ENCODE measurements around the gene CFC1.
"Not testable (repeated sequence)": the region's sequence is repeated elsewhere in the genome, so short reads cannot be mapped to it uniquely, and the experiment has no call there.

The CFC1 gene
- 0 reads per million in 3 experiments for total RNA-seq

DNA sequence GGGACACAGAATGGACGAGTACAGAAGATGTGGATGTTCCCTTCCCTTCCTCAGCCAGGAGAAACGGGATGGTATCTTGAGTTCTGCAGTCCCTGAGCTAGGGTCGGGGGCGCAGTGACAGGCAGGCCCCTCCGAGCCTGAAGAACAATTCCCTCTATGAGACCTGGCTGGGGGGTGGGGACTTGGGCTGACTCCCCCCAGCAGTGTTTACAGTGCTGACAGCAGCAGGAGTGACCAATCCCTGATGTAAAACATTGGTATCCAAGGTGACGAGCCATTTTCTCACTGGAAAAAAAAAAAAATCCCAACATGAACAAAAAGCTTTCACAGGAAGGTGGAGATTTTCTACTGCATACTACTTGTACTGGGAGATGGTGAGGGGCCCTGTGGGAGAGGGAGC lies at the start of gene CFC1:
CFC1 (minus strand) TSS at position 183 of the 400 bp plus-strand sequence. CDS start 288 bp downstream, outside the sequence.
- not testable (repeated sequence) for DNase-seq

DNA sequence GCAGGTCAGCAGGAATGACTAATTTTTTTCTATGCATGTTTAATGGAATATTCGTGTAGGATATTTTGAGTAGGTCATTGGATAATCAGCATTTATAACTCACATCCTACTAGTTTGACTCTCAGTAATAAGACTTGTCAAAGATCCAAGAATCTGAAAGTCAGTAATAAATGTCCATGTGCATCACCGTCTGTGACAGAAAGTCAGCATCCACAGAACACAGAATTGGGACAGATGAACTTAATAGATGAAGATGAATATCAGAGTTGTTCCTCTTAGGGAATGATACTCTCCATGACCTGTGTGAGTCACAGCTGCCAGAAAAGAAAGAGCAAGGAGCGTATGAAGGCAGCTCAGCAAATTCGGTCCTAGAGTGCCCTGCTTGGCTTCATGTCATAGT lies 42.3 kb upstream of the CFC1 start:
- DNase-seq, result not testable (repeated sequence)

DNA sequence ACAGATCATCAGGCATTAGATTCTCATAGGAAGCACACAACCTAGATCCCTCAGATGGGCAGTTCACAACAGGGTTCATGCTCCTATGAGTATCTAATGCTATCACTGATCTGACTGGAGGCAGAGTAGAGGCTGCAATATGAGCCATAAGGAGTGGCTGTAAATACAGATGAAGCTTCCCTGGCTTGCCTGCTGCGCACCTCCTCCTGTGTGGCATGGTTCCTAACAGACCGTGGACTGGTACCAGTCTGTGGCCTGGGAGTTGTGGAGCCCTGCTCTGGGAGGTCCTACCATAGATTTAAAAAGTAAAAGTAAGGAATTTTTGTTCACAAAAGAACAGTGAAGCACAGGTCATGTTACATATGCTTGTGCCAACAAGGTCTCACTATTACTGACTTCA lies 39.6 kb upstream of the CFC1 start:
- not testable (repeated sequence) for DNase-seq

DNA sequence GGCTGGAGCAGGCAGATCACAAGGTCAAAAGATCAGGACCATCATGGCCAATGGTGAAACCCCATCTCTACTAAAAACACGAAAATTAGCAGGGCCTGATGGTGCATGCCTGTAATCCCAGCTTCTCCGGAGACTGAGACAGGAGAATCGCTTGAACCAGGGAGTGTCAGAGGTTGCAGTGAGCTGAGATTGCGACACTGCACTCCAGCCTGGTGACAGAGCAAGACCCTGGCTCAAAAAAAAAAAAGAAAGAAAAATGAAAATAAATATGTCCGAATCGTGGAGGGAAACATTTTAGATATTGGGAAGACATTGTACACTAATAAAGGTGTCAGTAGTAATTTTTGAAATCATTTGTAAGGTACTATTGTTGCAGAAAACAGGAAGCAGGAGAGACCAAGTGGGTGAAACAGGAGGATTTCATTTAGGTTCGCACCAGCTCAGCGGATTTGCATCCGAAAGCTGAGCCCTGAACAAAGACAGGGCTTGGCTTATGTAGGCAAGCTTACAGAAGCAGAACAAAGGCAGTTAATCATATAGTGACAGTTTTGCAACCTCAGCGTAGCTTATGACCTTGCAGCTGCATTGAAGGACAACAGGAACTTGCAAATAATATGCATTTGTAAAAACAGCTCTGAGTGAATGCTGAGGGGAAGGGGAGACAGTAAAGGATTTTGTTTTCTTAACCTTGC lies 29.6 kb upstream of the CFC1 start:
- DNase-seq, result not testable (repeated sequence)

DNA sequence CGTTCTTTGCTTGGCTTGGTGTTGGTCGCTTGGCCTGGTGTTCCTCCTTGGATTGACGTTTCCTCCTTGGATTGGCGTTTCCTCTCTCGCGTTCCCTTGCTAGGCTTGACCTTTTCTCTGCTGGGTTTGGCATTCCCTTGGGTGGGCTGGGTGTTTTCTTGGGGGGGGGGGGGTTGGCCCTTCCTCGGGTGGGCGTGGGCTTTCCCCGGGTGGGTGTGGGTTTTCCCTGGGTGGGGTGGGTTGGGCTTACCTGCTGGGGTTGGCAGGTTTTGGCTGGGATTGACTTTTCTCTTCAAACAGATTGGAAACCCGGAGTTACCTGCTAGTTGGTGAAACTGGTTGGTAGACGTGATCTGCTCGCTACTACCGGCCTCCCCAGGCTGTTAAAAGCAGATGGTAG lies 11.8 kb upstream of the CFC1 start, which contains the start of gene POTEJ:
POTEJ (plus strand) TSS at position 301 of the 400 bp plus-strand sequence; CDS start at position 394, 93 bp downstream.
- not testable (repeated sequence) for DNase-seq

DNA sequence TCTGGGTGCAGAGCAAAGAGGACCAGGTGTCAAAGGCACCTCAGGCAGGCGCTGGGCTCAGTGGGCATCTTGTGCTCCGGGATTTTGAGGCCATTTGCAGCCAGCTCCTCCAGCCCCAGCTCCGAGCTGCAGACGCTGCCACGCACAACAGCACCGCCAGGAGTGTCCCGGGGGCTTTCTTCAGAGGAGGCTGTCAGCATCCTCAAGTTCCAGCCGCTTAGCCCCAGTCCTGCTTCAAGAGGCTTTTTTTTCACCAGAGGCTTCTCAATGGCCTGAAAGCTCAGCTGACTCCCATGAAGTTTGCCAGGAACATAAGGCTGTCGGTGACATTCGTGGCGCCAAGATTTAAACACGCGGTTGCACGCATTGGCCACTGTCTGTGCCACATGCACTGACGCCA lies 11.1 kb upstream of the CFC1 start:
- DNase-seq, result not testable (repeated sequence)

DNA sequence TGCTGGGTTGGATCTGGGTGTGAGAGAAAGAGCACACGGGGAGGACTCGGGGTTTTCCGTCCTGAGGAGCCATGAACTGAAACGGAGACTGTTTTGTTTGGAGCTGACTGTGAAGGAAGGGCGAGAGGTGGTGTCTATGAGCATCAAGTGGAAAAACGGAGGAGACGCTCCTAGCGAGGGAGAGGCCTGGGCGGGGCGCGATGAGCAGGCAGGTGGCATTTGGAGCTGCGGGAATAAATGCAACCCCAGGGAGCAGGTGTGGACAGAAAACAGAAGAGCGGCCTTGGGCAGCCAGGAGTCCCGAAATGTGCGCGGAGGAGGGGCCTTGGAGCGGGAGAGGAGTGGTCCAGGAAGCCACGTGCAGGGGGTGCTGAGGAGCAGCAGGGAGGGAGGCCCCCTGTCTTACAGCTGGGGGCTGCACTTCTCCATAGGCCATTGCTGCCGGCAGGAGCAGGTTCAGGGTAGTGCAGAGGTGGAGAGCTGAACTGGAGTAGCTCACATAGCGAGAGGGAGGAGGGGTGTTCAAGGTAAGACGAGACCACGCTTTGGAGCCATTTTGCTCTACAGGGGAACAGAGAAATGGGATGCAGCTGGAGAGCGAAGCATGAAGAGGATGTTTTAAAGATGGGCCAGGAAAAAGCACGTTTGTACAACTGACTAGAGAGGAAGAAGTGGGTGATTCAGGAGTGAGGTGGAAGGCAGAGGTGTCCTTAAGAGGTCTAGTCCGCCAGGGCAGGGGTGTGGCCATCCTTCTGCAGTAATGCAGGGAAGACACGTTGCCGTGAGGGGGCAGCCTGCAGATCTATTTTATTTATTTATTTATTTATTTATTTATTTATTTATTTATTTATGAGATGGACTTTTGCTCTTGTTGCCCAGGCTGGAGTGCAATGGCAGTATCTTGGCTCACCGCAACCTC lies 9.9 kb upstream of the CFC1 start:
- DNase-seq, result not testable (repeated sequence)

DNA sequence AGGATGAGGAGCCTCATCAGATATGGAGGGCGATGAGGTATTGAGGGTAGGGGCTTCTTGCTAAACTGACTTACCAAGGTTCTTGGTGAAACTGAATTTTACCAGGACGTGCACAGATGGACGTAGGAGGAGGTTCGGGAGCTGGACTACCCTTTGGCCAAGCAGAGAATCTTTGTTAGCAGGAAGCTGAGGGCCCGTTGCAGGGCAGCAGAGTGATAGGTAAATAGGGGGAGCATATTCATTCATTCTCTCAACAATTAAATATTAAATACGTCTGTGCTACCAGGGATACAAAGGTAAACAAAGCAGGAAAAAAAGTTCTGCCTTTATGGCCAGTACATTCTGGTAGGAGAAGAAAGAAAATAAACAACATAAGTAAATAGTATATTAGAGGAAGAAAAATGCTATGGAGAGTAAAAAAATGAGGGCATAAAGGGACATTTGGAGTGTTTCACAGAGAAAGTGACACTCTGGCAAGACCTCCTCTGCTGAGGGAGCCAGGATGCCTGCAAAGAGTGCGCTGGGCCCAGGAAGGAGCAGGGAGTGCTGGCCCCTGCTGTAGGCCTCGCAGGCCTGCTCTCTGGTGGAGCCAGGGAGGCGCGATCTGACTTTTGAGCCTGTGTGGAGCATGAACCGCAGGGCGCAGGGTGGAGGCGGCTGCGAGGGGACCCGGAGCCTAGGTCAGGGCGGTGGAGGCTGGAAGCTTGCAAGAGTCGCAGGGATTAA lies 9.1 kb upstream of the CFC1 start:
- DNase-seq, result not testable (repeated sequence)

DNA sequence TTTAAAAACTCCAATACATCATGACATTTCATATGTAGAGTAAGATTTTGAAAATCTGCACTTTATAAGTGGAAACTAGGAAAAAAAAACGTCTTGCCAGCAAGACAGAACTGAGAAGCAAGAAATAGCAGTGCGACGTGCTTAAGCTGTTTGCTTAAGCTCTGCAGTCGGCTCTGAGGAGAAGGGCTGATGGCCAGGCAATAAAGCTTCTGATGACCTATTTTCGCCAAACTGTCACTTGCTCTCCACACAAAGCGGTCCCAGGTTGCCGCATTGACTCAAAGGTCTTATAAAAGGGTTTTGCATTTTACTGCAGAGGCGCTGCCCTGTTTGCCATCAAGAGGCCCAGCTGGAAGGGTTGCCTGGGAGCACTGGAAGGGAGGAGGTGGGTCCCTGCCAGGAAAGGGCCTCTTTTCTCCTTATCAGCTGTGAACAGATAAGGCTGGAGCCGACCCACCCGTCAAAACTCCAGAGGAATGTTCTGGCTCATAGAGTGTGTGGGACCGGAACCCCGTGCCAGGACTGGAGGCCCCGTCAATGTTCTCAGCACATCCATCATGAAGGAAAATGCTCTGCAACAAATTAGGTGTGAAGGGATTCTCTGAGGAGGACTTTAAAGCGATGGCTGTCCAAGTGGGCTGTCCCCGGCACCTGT lies 2.4 kb upstream of the CFC1 start:
- not testable (repeated sequence) for DNase-seq

DNA sequence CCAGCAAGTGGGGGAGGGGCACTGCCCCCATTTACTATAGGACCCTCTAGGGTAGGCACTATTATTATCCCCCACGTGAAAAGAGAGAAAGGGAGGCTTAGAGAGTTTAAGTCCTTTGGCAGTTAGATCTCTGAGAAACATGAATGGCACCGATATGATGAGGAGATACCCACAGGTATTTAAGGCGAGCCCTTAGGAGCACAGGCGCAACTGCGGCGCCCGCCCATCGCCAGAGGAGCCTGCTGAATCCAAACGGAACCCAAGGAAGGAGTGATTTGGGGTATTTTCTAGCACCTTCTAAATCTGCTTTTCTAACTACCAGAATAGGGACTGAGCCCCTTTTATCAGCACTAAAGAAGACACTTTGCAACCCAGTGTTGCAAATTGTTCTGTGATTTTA lies 551 bp upstream of the CFC1 start:
- not testable (repeated sequence) for DNase-seq

DNA sequence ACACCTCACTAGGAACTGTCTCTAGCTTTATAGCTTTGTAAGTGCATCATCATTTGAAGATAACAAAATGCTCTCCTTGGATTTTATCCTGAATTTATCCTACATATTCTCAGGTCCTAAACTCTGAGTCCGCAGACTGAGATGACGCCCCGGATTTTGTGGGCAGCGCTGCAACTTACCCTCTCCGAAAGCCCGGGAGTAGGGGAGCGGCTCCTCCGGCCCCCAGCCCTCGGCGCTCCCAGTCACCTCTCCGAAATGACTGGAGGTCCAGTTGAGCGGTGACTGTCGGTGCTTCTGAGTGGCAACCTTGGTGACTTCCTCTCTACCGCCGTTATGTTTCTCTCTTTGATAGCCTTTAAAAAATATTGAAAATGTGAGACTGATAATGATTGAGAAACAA lies 912 bp downstream of the CFC1 start:
- DNase-seq, result not testable (repeated sequence)

DNA sequence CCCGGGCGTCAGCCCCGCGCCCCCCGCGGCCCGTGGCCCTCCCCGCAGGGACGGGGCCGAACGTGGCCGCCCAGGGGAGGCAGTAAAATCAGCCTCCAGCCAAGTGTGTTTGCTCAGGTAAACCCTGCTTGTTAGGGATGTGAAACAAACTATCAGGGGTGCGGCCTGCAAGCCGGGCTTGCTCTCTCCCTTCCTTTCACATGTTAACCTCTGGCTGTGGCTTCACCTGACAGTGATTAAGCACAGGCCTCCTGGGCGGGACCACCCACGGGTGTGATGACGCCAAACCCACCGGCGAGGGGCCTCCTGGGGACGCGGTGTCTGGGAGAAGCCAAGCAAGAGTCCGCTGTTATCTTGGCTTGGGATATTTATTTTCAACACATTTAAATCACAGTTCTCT lies 1.4 kb downstream of the CFC1 start:
- not testable (repeated sequence) for DNase-seq

DNA sequence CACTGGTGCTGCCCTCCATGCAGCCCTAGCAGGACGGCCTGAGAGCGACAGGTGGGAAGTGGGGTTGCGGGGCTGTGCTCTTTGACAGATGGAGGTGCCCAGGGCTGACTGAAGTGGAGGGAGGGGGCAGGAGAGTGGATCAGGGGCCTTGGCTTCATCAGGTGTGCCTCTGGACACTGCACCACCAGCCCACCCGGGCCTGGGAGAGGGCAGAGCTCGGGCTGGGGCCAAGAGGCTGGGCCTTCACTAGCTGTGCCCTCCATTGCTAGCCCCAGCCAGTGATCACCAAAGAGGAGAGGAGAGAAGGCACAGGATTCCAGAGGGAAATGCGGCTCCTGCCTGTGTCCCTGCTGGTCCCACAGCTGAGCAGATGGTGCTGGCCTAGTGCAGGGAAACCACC lies 2.6 kb downstream of the CFC1 start:
- DNase-seq, result not testable (repeated sequence)

DNA sequence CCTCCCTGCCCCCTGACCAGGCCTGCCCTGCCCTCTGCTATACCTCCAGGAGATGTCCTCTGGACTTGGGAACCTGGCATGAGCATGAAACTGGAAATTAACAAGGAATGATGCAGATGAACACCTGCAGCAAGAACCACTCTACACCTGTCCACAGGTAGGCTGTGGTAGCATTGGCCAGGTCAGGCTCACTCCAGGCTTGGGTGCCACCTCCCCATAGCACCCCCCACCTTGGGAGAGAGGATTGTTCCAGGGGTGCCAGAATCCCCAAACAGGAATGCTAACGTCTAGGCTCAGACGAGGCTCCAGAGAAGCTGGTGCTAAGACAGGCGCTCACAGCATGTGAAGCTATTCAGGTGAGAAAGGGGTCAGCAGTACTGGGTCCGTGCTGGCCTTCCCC lies 5.4 kb downstream of the CFC1 start:
- not testable (repeated sequence) for DNase-seq

DNA sequence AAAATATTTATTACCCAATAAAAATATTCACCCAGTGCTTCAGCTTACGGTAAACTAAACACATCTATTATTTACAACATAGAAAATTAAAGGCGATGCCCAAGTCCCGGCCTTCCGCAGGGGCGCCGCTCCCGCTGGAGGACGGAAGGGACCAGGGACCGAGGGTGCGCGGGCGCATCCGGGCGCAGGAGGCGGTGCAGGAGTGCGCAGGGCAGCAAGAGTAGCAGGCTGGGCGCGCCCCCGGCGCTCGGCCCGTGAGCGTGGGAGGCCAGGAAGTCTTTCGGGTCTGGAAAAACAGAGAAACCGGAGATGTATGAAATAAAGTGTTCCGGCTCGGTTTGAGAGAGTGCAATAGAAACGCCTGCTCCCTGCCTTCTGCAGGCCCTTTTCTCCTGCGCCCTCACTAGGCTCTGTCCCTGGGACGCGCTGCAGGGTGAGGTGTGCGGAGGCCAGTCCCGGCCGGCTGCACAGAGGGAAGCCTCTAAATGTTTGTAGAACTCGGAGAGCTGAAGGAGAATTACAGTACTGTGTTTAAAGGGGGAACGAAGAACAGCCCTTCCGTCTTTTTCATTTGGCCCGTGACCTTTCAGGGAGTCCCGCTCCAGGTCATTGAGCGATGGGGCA lies 6.5 kb downstream of the CFC1 start:
- not testable (repeated sequence) for DNase-seq

DNA sequence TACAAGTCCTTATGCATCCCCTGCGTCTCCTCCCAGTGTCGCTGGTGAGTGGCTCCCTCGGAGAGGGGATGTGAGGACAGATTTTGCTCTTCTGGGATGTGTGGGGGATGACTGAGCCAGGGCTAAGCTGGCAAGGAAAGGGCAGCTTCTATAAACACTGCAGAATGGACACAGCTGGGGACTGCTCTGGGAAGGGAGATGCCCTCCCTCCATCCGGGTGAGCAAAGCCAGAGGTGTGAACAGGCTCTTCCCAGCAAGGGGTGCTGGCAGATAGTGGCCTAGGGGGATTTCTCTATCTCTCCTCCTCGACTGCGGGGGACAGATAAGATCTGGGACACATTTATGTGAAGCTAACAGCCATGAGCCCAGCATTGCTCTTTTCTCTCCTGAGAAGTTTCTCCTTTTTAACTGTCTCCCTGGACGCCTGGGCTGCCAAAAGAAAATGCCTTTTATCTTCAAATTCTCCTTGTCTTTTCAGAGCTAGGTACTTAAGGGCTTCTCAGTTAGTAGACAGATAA lies 8.5 kb downstream of the CFC1 start:
- DNase-seq, result not testable (repeated sequence)

DNA sequence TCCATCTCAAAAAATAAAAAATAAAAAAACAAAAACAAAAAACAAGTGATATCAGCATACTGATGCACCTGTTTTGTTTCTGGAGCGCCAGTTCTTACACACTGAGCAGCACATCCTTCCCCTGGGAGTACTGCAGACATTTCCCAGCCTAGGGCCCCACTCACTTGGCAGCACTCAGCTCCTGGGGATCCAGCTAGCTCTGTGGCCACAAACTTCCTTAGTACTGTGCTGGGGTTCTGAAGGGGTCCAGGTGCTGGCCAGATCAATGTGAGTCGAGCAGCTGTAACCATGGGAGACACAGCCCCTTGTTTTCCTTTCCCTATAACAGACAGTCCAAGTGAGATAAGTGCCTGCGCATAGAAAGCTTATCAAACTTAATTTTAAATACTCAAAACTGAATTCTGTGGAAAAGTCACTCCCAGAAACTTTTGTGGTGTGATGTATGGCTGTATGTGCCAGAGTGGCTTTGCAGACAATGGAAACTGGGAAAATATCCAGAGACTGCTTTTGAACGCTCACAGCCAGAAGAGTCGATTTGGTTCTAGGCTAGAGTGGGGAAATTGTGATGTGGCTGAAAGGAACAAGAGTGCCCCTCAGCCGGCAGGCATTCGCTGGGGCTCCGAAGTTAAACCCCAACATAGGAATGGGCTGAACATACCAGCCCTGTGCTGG lies 9.1 kb downstream of the CFC1 start:
- DNase-seq, result not testable (repeated sequence)

DNA sequence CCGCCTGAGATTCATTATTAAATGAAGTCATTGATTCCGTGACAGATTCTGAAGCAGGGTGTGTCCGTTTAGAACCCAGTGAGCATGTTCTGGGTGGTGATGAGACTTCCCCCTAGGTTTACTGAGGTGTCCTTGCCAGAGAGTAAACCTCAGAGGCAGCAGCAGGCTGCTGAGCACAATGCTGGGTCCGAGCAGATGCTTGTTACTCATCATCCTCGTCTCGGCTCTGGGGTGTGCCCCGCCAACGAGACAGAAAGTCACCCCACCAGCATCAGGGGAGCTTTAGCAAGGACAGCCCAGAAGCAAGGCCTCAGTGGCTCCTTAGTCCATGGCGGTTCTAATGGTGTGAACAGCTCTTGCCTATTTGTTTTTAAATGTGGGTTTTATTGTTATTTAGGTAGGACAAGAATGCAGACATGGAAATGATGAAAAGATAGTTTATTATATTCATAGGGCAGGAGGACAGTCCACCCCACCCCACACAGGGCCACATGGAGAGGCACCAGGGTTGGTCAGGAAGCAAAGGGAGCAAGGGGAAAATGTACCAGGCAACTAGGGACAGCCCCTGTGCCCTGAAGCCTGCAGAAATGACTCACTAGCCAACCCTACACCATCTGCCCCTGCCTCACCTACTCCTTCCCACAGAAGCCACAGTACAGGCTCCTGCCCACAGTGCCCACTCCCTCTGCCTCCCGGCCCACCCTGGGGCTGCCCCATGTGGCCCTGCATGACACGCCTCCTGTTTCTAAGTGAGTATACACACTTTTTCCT lies 10.5 kb downstream of the CFC1 start:
- not testable (repeated sequence) for DNase-seq

DNA sequence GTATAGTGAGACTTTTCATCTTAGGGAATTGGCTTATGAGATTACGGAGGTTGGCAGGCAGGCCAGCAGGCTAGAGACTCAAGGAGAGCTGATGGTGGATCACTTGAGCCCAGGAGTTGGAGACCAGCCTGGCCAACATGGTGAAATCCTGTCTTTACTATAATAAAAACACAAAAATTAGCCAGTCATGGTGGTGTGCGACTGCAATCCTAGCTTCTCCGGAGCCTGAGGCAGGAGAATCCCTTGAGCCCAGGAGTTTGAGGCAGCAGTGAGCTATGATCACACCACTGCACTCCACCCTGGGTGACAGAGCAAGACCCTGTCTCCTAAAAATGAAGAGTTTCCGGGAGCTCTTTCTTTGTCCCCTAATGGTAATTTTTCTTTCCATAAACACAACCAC lies 14.6 kb downstream of the CFC1 start:
- DNase-seq, result not testable (repeated sequence)

DNA sequence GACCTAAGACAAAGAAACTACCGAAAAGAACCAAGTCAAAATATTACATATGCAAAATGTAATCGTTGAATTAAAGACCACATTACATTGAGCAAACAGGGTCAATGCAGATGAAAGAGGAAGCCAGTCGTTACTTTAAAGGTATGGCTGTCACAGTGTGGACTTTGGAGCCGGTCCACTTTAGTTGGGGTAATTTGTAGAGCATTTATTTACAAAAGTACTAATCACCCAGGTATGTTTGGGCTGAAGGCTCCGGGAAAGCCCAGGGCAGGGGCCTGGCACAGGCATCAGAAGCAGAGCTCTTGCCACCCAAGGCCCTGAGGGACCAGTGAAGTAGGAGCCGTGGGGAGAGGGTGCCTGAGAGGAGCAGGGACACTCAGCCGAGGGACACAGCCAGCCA lies 15.8 kb downstream of the CFC1 start:
- DNase-seq, result not testable (repeated sequence)
